Fibroblast of villous mesenchyme (primary cell): Measurements from ENCODE around the gene MCTP1. TPM values are rescaled to one million over a fixed set of nuclear protein-coding genes. Genes with fewer than 3 reads are reported as not detected.
A peak's percentile ranks its signal among the peaks of the same experiment; 100 is the strongest.

Experiments used
- DNase-seq: peaks from one replicate; pipeline ENCODE4 v3.0.0-alpha.2; 2010; ENCODE audit warnings: low read depth
- H3K4me3 ChIP-seq: 2 replicates; pipeline ENCODE4 v1.5.1; 2011; ENCODE audit warnings: low read depth, mild to moderate bottlenecking, low read length
- total RNA-seq: library from RNA; depleted of rRNA; stranded (reverse); fragments of >200 nt; gene quantifications from 2 replicates; pipeline ENCODE4 v1.2.3, GENCODE V29; 2012
- TF ChIP-seq, protein P1 (sequence below): IDR thresholded peaks from 2 replicates; pipeline ENCODE4 v1.5.1; 2012; ENCODE audit warnings: low read depth, mild to moderate bottlenecking, low read length; ENCODE audit not compliant: insufficient read depth

MCTP1 gene
- total RNA-seq, result 14.7 and 20.9 TPM in 2 replicates

DNA sequence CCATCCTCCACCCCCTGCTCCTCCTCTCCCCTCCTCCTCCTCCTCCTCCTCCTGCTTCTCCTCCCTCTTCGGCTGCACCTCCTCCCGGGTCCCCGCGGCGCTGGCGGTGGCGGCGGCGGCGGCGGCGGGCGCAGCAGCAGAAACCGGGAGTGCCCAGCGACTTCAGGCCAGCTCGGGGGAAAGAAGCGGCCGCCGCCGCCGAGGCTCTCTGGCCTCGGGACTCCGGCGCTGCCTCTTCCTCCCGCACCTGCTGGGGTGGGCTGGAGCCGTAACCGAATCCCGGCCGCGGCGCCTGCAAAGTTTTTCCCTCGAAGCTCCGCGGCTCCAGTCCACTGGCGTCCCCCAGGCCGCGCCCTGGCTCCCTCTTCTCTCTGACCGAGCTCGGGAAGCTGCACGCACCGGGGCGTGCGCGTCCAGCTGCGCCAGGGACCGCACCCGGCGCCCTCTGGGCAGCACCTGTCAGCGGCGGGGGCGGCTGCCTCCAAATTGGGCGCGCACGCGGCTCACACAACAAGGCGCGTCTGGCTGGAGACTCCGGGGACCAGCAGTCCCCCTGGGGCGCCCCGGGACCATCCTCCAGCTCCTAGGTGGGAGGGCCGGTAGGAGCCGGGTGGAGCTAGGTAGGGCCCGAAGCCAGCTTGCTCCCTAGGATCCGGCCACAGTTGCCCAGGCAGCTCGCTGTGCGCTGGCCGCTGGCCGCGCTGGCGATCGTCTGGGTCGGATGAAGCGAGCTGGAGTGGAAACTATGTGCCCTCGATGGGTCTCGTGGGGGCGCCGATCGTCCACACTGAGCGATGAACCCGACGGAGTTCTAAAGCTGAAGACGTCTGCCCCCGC is at the start of gene MCTP1:
Gene MCTP1, minus strand, starts transcription at position 523 of the 837 bp plus-strand sequence.
- TF ChIP-seq, protein P1, sequence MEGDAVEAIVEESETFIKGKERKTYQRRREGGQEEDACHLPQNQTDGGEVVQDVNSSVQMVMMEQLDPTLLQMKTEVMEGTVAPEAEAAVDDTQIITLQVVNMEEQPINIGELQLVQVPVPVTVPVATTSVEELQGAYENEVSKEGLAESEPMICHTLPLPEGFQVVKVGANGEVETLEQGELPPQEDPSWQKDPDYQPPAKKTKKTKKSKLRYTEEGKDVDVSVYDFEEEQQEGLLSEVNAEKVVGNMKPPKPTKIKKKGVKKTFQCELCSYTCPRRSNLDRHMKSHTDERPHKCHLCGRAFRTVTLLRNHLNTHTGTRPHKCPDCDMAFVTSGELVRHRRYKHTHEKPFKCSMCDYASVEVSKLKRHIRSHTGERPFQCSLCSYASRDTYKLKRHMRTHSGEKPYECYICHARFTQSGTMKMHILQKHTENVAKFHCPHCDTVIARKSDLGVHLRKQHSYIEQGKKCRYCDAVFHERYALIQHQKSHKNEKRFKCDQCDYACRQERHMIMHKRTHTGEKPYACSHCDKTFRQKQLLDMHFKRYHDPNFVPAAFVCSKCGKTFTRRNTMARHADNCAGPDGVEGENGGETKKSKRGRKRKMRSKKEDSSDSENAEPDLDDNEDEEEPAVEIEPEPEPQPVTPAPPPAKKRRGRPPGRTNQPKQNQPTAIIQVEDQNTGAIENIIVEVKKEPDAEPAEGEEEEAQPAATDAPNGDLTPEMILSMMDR, result no peak
- peak within 1 kb of the TSS; percentile 53 for H3K4me3 ChIP-seq
- peak; percentile 5 for DNase-seq

DNA sequence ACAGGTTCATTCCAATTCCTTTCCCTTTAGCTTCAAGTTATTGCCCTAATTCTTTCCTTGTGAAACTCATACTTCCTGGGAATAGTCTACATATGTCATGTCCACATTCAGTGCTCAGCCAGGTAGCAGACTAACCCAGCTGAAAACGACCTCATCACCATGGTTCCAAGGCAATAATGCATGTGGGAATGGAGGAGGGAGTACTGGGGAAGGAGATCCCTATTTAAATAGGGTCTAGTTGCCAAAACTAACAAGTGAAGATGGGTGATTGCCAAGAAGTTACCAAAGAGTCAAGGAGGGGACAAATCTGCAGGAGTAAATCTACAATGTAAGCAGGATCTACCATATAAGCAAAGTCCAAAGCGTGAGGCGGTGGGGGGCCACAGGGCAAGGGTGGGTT is 47.3 kb upstream of the MCTP1 start:
- H3K4me3 ChIP-seq, result no peak overlapping the region
- no peak for DNase-seq
- TF ChIP-seq, protein P1, result no peak

DNA sequence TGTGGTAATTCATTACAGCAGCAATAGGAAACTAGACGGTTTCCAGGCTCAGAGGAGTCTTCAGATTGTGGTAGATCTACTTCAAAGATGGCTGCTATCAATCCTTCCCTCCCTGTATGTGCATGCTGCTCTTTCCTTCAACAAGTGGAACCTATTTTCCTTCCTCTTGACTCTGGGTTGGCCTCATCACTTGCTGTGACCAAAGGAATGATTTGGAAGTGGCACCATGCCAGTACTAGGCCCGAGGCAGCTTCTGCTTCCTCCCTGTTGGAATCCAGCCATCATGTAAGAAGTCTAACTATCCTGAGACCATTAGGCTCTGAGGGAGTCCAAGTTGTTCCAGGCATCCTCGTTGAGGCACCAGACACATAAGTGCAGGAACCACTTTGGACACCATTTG is 46.5 kb upstream of the MCTP1 start:
- DNase-seq, result no peak
- TF ChIP-seq, protein P1, result no peak
- no peak overlapping the region for H3K4me3 ChIP-seq

DNA sequence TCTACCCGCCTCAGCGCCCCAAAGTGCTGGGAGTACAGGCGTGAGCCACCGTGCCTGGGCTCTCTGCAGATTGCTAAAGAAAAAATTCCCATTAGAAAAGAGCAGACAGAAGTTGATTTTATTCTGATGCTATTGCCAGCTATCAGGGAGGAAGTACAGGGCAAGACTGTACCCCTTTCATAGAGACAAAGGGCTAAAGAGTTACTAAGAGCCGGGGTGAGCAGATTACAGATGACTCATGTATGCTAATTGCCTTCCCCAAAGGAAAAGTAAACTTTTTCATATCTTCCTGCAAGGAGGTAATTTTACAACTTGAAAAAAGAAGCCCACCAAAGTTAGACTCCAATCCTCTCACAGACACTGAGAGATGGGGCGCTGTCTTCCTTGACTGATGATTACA is 42.3 kb upstream of the MCTP1 start:
- DNase-seq, result no peak
- no peak overlapping the region for H3K4me3 ChIP-seq
- TF ChIP-seq, protein P1, result no peak

DNA sequence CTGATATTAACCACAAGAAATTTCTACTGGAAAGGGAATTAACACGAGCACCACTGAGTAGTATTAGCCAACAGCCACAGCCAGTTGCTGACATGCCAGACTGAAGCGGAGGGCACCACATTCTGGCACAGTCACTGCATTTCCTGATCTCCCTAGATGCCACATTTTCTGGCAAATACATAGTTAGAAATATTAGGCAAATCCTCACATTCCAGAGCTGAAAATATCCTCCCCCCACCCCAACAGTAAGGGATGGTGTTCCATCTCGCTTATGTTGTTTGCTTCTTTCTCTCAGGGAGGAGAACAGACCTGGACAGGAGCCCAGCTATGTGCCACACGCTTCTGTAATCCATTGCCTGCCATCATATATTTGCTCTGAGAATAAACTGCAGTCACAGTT is 32.8 kb upstream of the MCTP1 start:
- no peak overlapping the region for H3K4me3 ChIP-seq
- DNase-seq, result no peak
- TF ChIP-seq, protein P1, result no peak

DNA sequence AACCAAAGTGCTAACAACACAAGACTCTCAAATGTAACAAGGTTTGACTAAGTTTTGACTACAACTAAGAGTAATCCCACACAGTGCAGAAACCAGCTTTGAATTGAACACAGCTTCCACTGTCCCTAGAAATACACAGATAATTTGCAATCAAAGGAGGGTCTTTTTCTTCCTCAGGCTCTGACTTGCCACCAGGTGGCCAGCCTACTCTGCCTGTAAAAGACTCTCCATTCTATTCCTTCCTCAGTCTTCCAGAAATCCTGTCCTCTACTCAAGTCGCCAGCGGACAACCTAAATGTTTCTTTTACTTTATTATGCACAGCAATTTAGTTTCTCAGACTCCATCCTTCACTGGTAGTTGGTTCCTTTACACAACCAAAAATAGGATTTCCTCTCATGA is 32.2 kb upstream of the MCTP1 start:
- H3K4me3 ChIP-seq, result no peak overlapping the region
- no peak for DNase-seq
- TF ChIP-seq, protein P1, result peak; percentile 4
